ENCODE results near the gene NMS. TPM values are rescaled to one million over a fixed set of nuclear protein-coding genes. Genes with fewer than 3 reads are reported as not detected.

The NMS gene
- total RNA-seq, 1 donor from 2014 or later = not detected

- peaks cover 5% of the 10 kb centered on the region for H3K9me3 Mint-ChIP-seq (ENCODE audit: unreplicated experiment)
- no peaks in the 10 kb centered on the region for H3K36me3 Mint-ChIP-seq (ENCODE audit: low read depth, unreplicated experiment)
- no peak for TF ChIP-seq CTCF (IDR thresholded peaks at IDR 0.05; ENCODE audit: unreplicated experiment)
- H3K4me1 Mint-ChIP-seq (ENCODE audit: unreplicated experiment) = no peaks in the 10 kb centered on the region
- DNase-seq (ENCODE audit: low spot score) = no peak
- no peak overlapping the region for H3K27ac Mint-ChIP-seq (ENCODE audit: unreplicated experiment)
- H3K27me3 Mint-ChIP-seq (ENCODE audit: unreplicated experiment) = peaks cover 2% of the 10 kb centered on the region
- H3K4me3 Mint-ChIP-seq (ENCODE audit: unreplicated experiment) = no peak overlapping the region
Observed at GRCh38 chr2:100460904-100461530, 9.3 kb upstream of the NMS start.

DNA sequence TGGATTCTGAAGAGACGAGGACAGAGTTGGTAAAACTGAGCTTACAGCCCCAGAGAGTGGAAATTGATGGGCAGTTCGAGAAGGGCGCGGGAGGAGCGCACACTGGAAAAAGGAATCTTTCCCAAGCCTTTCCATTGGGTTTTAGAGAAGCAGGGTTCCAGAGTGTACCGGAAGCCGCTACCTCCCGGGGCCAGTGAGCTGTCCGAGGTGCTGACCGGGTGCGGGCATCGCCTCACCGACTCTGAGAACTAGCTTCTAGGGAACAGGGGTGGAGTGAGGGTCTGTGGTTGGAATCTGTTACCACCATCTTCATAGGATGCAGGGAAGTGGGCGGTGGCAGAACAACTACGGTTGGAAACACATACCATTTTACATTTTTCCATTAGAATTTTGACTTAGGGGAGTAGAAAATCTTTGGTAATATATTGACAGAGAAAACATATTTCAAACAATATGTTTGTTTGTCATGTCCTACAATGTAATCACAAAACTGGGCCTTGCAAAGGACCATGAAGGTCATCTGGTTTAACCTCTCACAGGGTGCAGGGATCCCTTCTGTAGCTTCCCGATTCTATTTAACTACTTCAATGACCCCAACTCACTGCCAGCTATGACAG, 724 bp downstream of the NMS start:
- H3K27me3 Mint-ChIP-seq (ENCODE audit: unreplicated experiment) = no peaks in the 10 kb centered on the region

GRCh38 chr2:100476606-100477005, 6.3 kb downstream of the NMS start:
- no peak overlapping the region for H3K27ac Mint-ChIP-seq (ENCODE audit: unreplicated experiment)
- H3K4me3 Mint-ChIP-seq (ENCODE audit: unreplicated experiment) = no peak overlapping the region
- DNase-seq (ENCODE audit: low spot score) = no peak
- H3K4me1 Mint-ChIP-seq (ENCODE audit: unreplicated experiment) = no peaks in the 10 kb centered on the region
- H3K36me3 Mint-ChIP-seq (ENCODE audit: low read depth, unreplicated experiment) = no peaks in the 10 kb centered on the region
- no peaks in the 10 kb centered on the region for H3K9me3 Mint-ChIP-seq (ENCODE audit: unreplicated experiment)
- no peaks in the 10 kb centered on the region for H3K27me3 Mint-ChIP-seq (ENCODE audit: unreplicated experiment)
- TF ChIP-seq CTCF (IDR thresholded peaks at IDR 0.05; ENCODE audit: unreplicated experiment) = no peak

More for the DNA sequence above, 724 bp downstream of the NMS start:
- no peak for TF ChIP-seq CTCF (IDR thresholded peaks at IDR 0.05; ENCODE audit: unreplicated experiment)
- H3K27ac Mint-ChIP-seq (ENCODE audit: unreplicated experiment) = no peak overlapping the region
- H3K36me3 Mint-ChIP-seq (ENCODE audit: low read depth, unreplicated experiment) = no peaks in the 10 kb centered on the region
- DNase-seq (ENCODE audit: low spot score) = peak; percentile 44
- no peaks in the 10 kb centered on the region for H3K9me3 Mint-ChIP-seq (ENCODE audit: unreplicated experiment)
- H3K4me1 Mint-ChIP-seq (ENCODE audit: unreplicated experiment) = no peaks in the 10 kb centered on the region
- H3K4me3 Mint-ChIP-seq (ENCODE audit: unreplicated experiment) = no peak overlapping the region

- TF ChIP-seq CTCF (IDR thresholded peaks at IDR 0.05; ENCODE audit: unreplicated experiment) = no peak
- no peaks in the 10 kb centered on the region for H3K9me3 Mint-ChIP-seq (ENCODE audit: unreplicated experiment)
- H3K27me3 Mint-ChIP-seq (ENCODE audit: unreplicated experiment) = no peaks in the 10 kb centered on the region
- no peak overlapping the region for H3K4me3 Mint-ChIP-seq (ENCODE audit: unreplicated experiment)
- H3K27ac Mint-ChIP-seq (ENCODE audit: unreplicated experiment) = no peak overlapping the region
- no peaks in the 10 kb centered on the region for H3K4me1 Mint-ChIP-seq (ENCODE audit: unreplicated experiment)
- H3K36me3 Mint-ChIP-seq (ENCODE audit: low read depth, unreplicated experiment) = no peaks in the 10 kb centered on the region
- DNase-seq (ENCODE audit: low spot score) = no peak
Observed at GRCh38 chr2:100482741-100483140, 12.5 kb downstream of the NMS start.

DNA sequence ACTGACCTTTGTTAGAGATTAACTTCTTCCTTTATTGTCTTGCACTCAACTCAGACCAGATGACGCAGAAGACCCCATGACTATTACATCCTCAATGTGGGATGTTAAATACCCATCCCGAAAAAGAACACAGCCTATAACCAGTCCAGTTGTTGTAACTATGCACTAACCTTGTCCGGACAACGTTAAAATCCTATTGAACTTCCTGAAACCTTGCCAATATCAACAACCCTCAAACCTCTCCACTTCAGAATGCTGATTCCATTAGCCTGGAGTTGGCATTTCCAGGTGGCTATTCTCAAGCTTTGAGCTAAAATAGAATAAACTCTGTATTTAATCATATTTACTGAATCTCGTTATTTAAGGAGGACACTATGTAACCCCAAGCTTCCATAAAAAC, 13.6 kb downstream of the NMS start:
- Mint-ChIP-seq H3K9me3 (ENCODE audit: unreplicated experiment) (no peaks in the 10 kb centered on the region), H3K36me3 (ENCODE audit: low read depth, unreplicated experiment) (no peaks in the 10 kb centered on the region), H3K27me3 (ENCODE audit: unreplicated experiment) (no peaks in the 10 kb centered on the region), H3K27ac (ENCODE audit: unreplicated experiment) (no peak overlapping the region), H3K4me1 (ENCODE audit: unreplicated experiment) (no peaks in the 10 kb centered on the region), H3K4me3 (ENCODE audit: unreplicated experiment) (no peak overlapping the region)
- DNase-seq (ENCODE audit: low spot score) = no peak
- no peak for TF ChIP-seq CTCF (IDR thresholded peaks at IDR 0.05; ENCODE audit: unreplicated experiment)

All from endothelial cell (in vitro differentiated cells).